HFF-Myc (cell line): ENCODE data around the gene SEC22C.

Experiments used
- DNase-seq: peaks from one replicate; pipeline ENCODE4 v3.0.0-alpha.2; 2011; ENCODE audit warnings: low read depth; ENCODE audit errors: extremely low read depth
- H3K4me3 ChIP-seq: replicated peaks from 2 replicates; pipeline ENCODE4 v1.5.1; 2011; ENCODE audit warnings: low read depth, mild to moderate bottlenecking, control low read depth, low read length
- TF ChIP-seq, protein P1 (sequence below): IDR thresholded peaks from 2 replicates; pipeline ENCODE4 v1.5.1; 2012; ENCODE audit warnings: mild to moderate bottlenecking, low read depth, low read length, control low read depth; ENCODE audit errors: missing control alignments

The SEC22C gene

DNA sequence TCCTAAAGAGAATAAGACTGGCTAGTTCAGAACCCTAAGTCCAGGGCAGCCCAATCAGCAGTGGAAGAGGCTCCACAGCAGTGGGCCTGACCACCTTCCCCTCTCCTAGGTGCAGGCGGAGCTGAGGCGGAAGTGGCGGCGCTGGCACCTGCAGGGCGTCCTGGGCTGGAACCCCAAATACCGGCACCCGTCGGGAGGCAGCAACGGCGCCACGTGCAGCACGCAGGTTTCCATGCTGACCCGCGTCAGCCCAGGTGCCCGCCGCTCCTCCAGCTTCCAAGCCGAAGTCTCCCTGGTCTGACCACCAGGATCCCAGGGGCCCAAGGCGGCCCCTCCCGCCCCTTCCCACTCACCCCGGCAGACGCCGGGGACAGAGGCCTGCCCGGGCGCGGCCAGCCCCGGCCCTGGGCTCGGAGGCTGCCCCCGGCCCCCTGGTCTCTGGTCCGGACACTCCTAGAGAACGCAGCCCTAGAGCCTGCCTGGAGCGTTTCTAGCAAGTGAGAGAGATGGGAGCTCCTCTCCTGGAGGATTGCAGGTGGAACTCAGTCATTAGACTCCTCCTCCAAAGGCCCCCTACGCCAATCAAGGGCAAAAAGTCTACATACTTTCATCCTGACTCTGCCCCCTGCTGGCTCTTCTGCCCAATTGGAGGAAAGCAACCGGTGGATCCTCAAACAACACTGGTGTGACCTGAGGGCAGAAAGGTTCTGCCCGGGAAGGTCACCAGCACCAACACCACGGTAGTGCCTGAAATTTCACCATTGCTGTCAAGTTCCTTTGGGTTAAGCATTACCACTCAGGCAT lies 45.6 kb downstream of the SEC22C start:
- no peak for DNase-seq
- no peak overlapping the region for H3K4me3 ChIP-seq
- TF ChIP-seq, protein P1, sequence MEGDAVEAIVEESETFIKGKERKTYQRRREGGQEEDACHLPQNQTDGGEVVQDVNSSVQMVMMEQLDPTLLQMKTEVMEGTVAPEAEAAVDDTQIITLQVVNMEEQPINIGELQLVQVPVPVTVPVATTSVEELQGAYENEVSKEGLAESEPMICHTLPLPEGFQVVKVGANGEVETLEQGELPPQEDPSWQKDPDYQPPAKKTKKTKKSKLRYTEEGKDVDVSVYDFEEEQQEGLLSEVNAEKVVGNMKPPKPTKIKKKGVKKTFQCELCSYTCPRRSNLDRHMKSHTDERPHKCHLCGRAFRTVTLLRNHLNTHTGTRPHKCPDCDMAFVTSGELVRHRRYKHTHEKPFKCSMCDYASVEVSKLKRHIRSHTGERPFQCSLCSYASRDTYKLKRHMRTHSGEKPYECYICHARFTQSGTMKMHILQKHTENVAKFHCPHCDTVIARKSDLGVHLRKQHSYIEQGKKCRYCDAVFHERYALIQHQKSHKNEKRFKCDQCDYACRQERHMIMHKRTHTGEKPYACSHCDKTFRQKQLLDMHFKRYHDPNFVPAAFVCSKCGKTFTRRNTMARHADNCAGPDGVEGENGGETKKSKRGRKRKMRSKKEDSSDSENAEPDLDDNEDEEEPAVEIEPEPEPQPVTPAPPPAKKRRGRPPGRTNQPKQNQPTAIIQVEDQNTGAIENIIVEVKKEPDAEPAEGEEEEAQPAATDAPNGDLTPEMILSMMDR, result peak; percentile 59

DNA sequence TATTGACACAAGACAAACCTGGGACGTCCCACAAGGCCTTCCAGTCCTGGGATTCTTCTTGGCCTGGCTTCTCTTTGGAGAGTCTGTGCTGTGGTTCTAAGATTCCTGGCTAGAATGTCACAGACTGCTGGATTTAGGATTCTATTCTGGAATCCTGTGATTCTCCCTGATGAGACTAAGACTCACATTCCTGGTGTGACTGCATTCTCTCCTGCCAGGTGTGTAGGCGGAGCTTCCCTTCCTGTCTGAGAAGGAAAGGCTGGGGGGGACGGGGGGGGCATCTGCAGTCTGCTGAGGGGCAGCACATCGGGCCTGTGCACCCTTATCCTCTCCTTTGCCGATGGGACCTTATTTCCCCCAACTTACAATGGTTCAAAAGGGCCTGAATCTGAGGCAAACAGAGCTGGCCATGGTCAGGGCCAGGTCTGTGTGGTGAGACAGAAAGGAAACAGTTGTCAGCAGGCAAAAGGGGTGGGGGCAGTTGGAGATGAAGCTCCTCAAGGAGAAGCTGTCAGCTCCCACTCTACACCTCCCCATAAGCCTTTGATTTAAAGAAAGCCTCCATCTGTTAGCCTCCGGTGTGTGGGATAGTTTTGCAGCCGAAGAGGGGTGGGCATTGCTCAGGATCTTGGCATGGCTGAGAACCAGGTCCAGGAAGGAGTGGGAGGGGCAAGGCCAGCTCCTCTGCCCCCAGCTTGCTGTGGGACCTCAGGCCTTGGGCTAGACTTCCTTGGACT lies 48.4 kb downstream of the SEC22C start:
- H3K4me3 ChIP-seq, result no peak overlapping the region
- TF ChIP-seq, protein P1, result no peak
- DNase-seq, result no peak

DNA sequence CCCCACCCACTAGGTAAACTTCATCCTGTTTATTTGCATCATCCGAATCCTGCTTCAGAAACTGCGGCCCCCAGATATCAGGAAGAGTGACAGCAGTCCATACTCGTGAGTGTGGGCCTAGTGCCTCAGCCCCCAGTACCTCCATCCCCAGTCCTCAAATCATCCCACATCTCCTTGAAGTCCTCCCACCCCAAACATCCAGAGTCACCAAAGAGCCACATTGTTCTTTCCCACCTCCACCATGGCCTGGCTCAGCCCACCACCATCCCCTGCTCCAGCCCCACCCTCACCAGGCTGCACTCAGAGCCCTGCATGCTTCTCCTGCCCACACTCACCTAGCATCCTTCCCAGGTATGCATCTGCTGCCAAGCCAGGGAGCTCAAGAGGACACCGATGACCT lies 49.5 kb downstream of the SEC22C start:
- DNase-seq, result no peak
- TF ChIP-seq, protein P1, result no peak
- H3K4me3 ChIP-seq, result no peak overlapping the region

DNA sequence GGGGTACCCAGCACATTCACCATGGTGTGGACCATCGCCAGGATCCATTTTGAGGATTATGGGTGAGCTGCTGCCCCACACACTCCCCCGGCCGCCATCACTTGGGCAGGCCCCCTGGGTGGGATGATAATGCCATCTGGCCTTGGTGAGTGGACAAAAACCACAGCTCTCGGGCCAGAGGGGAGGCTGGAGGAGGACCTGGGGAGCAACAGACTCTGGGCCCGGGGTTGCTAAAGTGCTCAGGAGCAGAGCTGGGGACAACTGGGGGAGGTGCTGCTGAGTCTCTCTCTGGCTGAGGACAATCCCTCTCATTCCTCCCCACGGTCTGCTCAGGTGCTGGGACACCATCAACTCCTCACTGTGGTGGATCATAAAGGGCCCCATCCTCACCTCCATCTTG lies 50.3 kb downstream of the SEC22C start:
- TF ChIP-seq, protein P1, result no peak
- no peak overlapping the region for H3K4me3 ChIP-seq
- DNase-seq, result no peak

DNA sequence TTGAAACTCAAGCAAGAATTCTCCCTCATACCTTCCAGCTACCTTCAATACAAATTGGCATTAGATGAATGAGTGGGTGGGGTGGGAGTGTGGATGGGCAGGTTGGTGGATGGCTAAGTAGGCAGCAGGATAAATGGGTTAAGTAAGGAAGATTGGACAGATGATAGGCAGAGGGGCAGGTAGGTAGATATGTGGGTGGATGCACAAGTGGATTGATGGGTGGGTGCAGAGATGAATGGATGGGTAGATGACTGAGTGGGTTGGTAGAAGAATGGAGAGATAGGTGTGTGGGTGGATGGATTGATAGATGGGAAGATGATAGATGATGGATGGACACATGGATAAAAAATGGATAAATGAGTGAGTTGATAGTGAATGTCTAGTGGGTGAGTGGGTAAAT lies 51.7 kb downstream of the SEC22C start:
- DNase-seq, result no peak
- TF ChIP-seq, protein P1, result no peak
- no peak overlapping the region for H3K4me3 ChIP-seq

DNA sequence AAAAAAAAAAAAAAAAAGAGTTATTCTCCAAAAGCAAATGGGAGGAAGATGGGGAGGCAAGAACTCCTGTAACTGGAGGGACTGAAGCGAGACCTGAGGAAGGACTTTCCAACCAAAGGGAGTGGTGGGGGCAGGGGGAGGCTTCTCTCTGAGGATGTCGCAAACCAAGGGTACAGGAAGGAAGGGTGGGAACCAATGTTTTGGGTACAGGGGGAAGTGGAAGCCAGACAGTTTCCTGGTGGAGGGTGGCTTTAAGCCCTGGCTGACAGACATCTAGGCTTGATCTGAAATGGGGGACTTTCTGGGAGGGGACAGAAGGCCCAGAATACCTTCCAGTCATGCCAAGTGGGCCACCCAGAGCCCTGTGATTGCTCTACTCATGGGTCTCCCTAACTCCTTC lies 52.3 kb downstream of the SEC22C start:
- no peak overlapping the region for H3K4me3 ChIP-seq
- TF ChIP-seq, protein P1, result no peak
- DNase-seq, result no peak
